SK-N-MC (cell line): Measurements from ENCODE around the gene RINL.

Experiments used
- EZH2 ChIP-seq: fragments of 200-600 bp; sonication (generic); IDR thresholded peaks from one replicate; pipeline ENCODE4 v1.6.1; 2017; ENCODE audit warnings: antibody characterized with exemption
- POLR2AphosphoS5 ChIP-seq: IDR thresholded peaks from 2 replicates; pipeline ENCODE4 v1.6.1; 2012; ENCODE audit warnings: mild to moderate bottlenecking, low read depth, low read length, borderline replicate concordance

GRCh38 chr19:38878575-38879399, 712 bp upstream of the RINL start:
- TF ChIP-seq EZH2, result no peak
- no peak for TF ChIP-seq POLR2AphosphoS5
